PC-3 (cell line): ENCODE measurements around the gene KYNU.

Experiments
- CTCF ChIP-seq: fragments of 300-600 bp; sonication (generic); conservative IDR thresholded peaks from 2 replicates; pipeline ENCODE4 v1.5.1; 2017; ENCODE audit warnings: antibody characterized with exemption, low read depth, mild to moderate bottlenecking, low read length
- EZH2 ChIP-seq: fragments of 300-600 bp; sonication (generic); IDR thresholded peaks from one replicate; pipeline ENCODE4 v1.6.1; 2017; ENCODE audit warnings: antibody characterized with exemption, mild to moderate bottlenecking, low read length; ENCODE audit not compliant: unreplicated experiment
- EZH2phosphoT487 ChIP-seq: fragments of 300-600 bp; sonication (generic); IDR thresholded peaks from 2 replicates; pipeline ENCODE4 v1.6.1; 2018; ENCODE audit warnings: mild to moderate bottlenecking, antibody characterized with exemption, low read length, borderline replicate concordance

GRCh38 chr2:142880279-142880678 lies 2.8 kb downstream of the KYNU start:
- TF ChIP-seq EZH2phosphoT487, result no peak
- TF ChIP-seq CTCF, result no peak
- no peak for TF ChIP-seq EZH2
